ENCODE data around the gene MFSD2B. TPM values are rescaled to one million over a fixed set of nuclear protein-coding genes. Genes with fewer than 3 reads are reported as not detected.

Gene MFSD2B
- total and polyA plus RNA-seq, 9 donors: 0.02 to 0.47 (median 0.11) TPM; not detected in 5

DNA sequence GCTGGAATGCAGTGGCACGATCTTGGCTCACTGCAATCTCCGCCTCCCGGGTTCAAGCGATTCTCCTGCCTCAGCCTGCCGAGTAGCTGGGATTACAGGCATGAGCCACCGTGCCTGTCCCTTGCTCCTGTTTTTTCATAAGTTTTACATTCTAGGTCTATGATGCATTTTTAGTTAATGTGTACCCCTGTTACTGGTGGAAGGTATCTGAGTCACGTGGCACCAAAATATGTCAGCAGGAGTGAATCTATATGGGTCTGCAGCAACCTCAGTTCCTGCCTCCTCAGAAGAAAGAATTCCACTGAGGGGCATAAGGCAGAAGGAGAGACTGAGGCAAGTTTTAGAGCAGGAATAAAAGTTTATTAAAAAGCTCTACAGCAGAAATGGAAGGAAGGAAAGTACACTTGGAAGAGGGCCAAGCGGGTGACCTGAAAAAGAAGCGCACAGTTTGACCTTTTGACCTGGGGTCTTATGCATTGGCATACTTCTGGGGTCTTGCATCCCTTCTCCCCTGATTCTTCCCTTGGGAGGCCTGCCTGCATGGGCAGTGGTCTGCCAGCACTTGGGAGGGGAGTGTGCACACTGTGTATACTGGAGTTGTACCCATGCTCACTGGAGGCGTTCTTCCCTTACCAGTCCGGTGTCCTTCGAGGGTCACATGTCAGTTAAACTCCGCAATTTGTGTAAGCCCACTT, 1.1 kb upstream of the MFSD2B start:
- intact Hi-C loops (cut with DNase I): no loop called here
- WGBS, 3 donors: 76 to 82% (median 80%) methylated on average over 13 of the region's 13 CpGs
- DNase-seq: no peak
- Histone ChIP-seq H3K9me3 (no peaks in the 10 kb centered on the region), H3K4me3 (no peak overlapping the region), H3K4me1 (ENCODE audit: insufficient read depth) (peaks cover 3% of the 10 kb centered on the region), H3K27ac (no peak overlapping the region), H3K27me3 (no peaks in the 10 kb centered on the region), H3K36me3 (no peaks in the 10 kb centered on the region)
- TF ChIP-seq, protein P1, sequence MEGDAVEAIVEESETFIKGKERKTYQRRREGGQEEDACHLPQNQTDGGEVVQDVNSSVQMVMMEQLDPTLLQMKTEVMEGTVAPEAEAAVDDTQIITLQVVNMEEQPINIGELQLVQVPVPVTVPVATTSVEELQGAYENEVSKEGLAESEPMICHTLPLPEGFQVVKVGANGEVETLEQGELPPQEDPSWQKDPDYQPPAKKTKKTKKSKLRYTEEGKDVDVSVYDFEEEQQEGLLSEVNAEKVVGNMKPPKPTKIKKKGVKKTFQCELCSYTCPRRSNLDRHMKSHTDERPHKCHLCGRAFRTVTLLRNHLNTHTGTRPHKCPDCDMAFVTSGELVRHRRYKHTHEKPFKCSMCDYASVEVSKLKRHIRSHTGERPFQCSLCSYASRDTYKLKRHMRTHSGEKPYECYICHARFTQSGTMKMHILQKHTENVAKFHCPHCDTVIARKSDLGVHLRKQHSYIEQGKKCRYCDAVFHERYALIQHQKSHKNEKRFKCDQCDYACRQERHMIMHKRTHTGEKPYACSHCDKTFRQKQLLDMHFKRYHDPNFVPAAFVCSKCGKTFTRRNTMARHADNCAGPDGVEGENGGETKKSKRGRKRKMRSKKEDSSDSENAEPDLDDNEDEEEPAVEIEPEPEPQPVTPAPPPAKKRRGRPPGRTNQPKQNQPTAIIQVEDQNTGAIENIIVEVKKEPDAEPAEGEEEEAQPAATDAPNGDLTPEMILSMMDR (IDR thresholded peaks at IDR 0.05): no peak
- no peak for TF ChIP-seq POLR2A (IDR thresholded peaks at IDR 0.05)

DNA sequence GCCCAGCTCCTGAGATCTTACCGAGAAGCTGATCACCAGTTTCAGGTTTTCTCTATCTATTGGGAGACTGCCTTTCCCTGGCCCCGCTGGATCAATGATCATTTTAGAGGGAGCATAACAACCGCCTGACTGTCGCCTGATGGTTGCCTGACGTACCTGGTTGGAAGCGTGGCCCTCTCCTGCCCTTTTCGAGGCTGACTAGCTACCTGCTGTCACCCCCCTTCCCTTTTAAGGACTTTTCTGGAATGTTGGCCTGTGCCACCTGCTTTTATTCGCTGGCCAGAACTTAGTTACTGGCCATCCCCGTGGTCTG, 562 bp upstream of the MFSD2B start:
- WGBS, 3 donors: 63 to 71% (median 64%) methylated on average over 9 of the region's 9 CpGs
- TF ChIP-seq, protein P1 (IDR thresholded peaks at IDR 0.05): no peak
- TF ChIP-seq POLR2A (IDR thresholded peaks at IDR 0.05) (no peak), EP300 (IDR thresholded peaks at IDR 0.05) (no peak)
- intact Hi-C loops (cut with DNase I): no loop called here
- no peak for DNase-seq
- Histone ChIP-seq H3K4me3 (no peak overlapping the region), H3K27me3 (no peaks in the 10 kb centered on the region), H3K4me1 (ENCODE audit: insufficient read depth) (peaks cover 3% of the 10 kb centered on the region), H3K36me3 (no peaks in the 10 kb centered on the region), H3K27ac (no peak overlapping the region), H3K9me3 (no peaks in the 10 kb centered on the region)

DNA sequence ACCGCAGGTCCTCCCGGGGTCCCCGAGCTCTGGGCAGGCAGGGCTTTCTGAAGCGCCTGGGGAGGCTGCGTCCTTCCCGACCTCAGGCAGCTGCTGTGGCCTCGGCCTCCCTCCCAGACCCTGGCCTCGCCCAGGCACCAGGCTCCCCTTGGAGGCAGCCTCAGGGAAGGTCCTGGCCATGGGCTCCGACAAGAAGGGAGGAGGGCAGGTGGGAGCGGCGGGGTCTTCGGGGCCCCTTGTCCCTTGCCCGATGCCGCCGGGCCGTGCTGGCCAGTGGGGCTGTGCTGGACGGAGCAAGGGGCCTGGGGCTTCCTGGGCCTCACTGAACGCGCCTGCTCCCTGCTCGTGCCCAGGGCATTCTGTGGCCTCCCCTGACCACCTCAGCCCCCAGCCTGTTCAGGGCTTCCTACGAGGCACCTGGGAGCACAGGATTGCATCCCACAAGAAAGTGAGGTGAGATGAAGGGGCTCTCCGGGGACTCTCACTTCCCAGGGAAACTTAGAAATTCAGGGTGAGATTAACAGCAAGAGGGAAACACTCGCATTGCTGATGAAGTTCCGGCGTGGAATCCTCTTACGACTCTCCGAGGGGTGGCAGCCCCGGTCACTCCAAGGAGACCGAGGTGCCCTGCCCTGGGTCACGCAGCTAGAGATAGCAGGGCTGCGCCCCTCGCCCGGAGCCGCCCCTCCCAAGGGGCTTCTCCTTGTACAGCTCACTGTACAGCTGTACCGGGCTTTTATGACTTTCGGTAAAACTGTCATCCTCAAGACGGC, 778 bp downstream of the MFSD2B start:
- TF ChIP-seq POLR2A (IDR thresholded peaks at IDR 0.05) (no peak), EP300 (IDR thresholded peaks at IDR 0.05) (no peak)
- TF ChIP-seq, protein P1 (IDR thresholded peaks at IDR 0.05): no peak
- no peaks in the 10 kb centered on the region for H3K36me3 ChIP-seq
- H3K27ac ChIP-seq: no peak overlapping the region
- WGBS, 3 donors: 51 to 60% (median 55%) methylated on average over 33 to 37 of the region's 37 CpGs
- no peak overlapping the region for H3K4me3 ChIP-seq
- DNase-seq: no peak
- no peaks in the 10 kb centered on the region for H3K27me3 ChIP-seq
- no peaks in the 10 kb centered on the region for H3K9me3 ChIP-seq
- intact Hi-C loops (cut with DNase I): no loop called here
- H3K4me1 ChIP-seq (ENCODE audit: insufficient read depth): peaks cover 3% of the 10 kb centered on the region

DNA sequence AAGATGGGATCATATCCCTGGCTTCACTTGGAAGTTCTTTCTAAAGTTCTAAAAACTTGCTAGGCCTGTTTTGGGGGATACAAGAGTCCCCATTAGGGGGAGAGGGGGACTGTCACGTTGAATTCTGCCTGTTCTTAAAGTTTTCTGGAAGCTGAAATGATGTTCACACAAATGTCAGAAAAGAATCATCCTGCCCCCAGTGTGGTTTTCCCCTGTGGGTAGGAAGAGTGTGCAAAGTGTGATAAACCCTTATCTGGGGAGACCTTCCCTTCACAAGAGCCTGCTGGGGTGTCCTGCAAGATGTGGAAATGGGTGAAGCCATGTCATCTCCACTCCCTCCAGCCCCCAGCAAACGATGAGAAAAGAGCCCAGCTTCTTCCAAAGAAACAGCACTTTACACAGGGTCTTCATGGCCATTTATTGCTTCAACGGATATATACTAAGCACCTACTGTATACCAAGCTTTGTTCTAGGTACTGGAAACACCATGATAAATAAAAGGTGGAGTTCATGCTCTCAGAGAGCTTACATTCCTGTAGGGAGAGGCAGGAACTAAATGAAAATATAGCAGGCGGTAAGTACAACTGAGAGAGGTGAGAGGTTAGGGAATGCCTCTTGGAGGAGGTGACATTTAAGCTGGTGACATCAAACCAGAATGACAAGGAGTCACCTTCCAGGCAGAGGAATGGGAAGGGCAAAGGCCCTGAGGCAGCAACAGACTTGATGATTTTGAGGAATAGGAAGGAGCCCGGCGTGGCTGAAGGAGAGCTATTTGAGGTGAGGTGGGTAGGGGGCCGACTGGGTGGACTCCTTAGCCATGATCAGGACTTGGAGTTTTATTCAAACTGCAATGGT, 1.6 kb downstream of the MFSD2B start:
- WGBS, 3 donors: 75 to 83% (median 82%) methylated on average over 7 of the region's 7 CpGs
- no peaks in the 10 kb centered on the region for H3K9me3 ChIP-seq
- TF ChIP-seq POLR2A (IDR thresholded peaks at IDR 0.05) (no peak), EP300 (IDR thresholded peaks at IDR 0.05) (no peak)
- TF ChIP-seq, protein P1 (IDR thresholded peaks at IDR 0.05): no peak
- H3K27me3 ChIP-seq: no peaks in the 10 kb centered on the region
- H3K4me1 ChIP-seq (ENCODE audit: insufficient read depth): peaks cover 3% of the 10 kb centered on the region
- H3K36me3 ChIP-seq: no peaks in the 10 kb centered on the region
- no peak overlapping the region for H3K27ac ChIP-seq
- DNase-seq: no peak
- intact Hi-C loops (cut with DNase I): no loop called here
- H3K4me3 ChIP-seq: no peak overlapping the region
